Natural killer cell (primary cell): ENCODE measurements around the gene CDH23. TPM values are rescaled to one million over a fixed set of nuclear protein-coding genes. Genes with fewer than 3 reads are reported as not detected.

ENCODE experiments used
- ATAC-seq, 3 donors: fragments of 150-1000 bp in 2 of 3; fragments of 200-7000 bp in 1 of 3; cut with Tn5 transposase; 1 replicate in 1 of 3; 2 replicates in 2 of 3; pipeline ENCODE4 v1.10.0; 2021; ENCODE audit warnings: mild to moderate bottlenecking in 2 of 3, moderate library complexity in 2 of 3
- DNase-seq, 2 donors: peaks; one replicate each; pipeline versions ENCODE4 v3.0.0 to v3.0.0-alpha.2; 2013 to 2021; ENCODE audit warnings: mixed read lengths in 1 of 2
- H3K27ac ChIP-seq: one replicate; pipeline ENCODE4 v1.5.1; 2013; ENCODE audit warnings: mild to moderate bottlenecking, low read length
- H3K27me3 ChIP-seq: one replicate; pipeline ENCODE4 v1.6.1; 2013; ENCODE audit warnings: low read length; ENCODE audit not compliant: control insufficient read depth, insufficient read depth
- H3K36me3 ChIP-seq: one replicate; pipeline ENCODE4 v1.6.1; 2013; ENCODE audit warnings: low read length; ENCODE audit not compliant: control insufficient read depth, insufficient read depth
- H3K4me1 ChIP-seq: one replicate; pipeline ENCODE4 v1.6.1; 2013; ENCODE audit warnings: low read length; ENCODE audit not compliant: control insufficient read depth, insufficient read depth
- H3K4me3 ChIP-seq: one replicate; pipeline ENCODE4 v1.5.1; 2013; ENCODE audit warnings: low read length
- H3K9me3 ChIP-seq: one replicate; pipeline ENCODE4 v1.6.1; 2013; ENCODE audit warnings: low read length; ENCODE audit not compliant: control insufficient read depth, insufficient read depth
- H3K27ac Mint-ChIP-seq, 2 donors: one replicate each; pipeline ENCODE4 v1.8.0; 2022; ENCODE audit warnings: mild to moderate bottlenecking in 2 of 2, mixed read lengths in 2 of 2, moderate library complexity in 1 of 2
- H3K27me3 Mint-ChIP-seq, 2 donors: one replicate each; pipeline ENCODE4 v1.8.0; 2022; ENCODE audit warnings: low read depth in 2 of 2, mixed read lengths in 2 of 2
- H3K36me3 Mint-ChIP-seq: one replicate; pipeline ENCODE4 v1.8.0; 2022; ENCODE audit warnings: mixed read lengths
- H3K4me1 Mint-ChIP-seq, 2 donors: one replicate each; pipeline ENCODE4 v1.8.0; 2022; ENCODE audit warnings: mixed read lengths in 2 of 2
- H3K4me3 Mint-ChIP-seq: one replicate; pipeline ENCODE4 v1.8.0; 2022; ENCODE audit warnings: mild to moderate bottlenecking, moderate library complexity, mixed read lengths
- H3K9me3 Mint-ChIP-seq, 2 donors: one replicate each; pipeline ENCODE4 v1.8.0; 2022; ENCODE audit warnings: mixed read lengths in 2 of 2
- CTCF ChIP-seq: fragments of 200-600 bp; IDR thresholded peaks from one replicate; pipeline ENCODE4 v1.8.0; 2022; ENCODE audit warnings: antibody characterized with exemption
- WGBS: methylation state at CpG from one replicate; pipeline ENCODE4 v1.1.7; 2013; ENCODE audit warnings: missing lambda C conversion rate; ENCODE audit not compliant: insufficient coverage; 5-methylcytosine and 5-hydroxymethylcytosine counted together
- intact Hi-C: fragments of 100-400 bp; cut with micrococcal nuclease; formaldehyde crosslinking; loops from one replicate; pipeline ENCODE4 v1.14.2; 2022
- total RNA-seq, 4 donors: library from RNA; stranded (reverse); fragments of 120-200 nt in 1 of 4; gene quantifications; one replicate each; pipeline versions ENCODE4 v1.2.3 to v1.2.4, GENCODE V29; 2013 to 2022

The CDH23 gene
- total RNA-seq, 3 donors from 2014 or later (not counting 1 experiment from before 2014, with no cell fraction given): 1.2 to 6.0 (median 4.3) TPM

GRCh38 chr10:71465551-71466252 is 69.0 kb downstream of the CDH23 start:
- H3K27ac ChIP-seq: no peak overlapping the region
- no peaks in the 10 kb centered on the region for H3K27me3 Mint-ChIP-seq

GRCh38 chr10:71466330-71466729 is 69.6 kb downstream of the CDH23 start:
- H3K27me3 Mint-ChIP-seq: peaks cover 0 to 2% of the 10 kb centered on the region in 2 donors
- DNase-seq: no peak
- H3K4me3 ChIP-seq: no peak overlapping the region
- no peaks in the 10 kb centered on the region for H3K9me3 Mint-ChIP-seq
- 72% methylated on average over 6 of the region's 6 CpGs for WGBS
- H3K36me3 ChIP-seq: no peaks in the 10 kb centered on the region
- H3K4me1 ChIP-seq: no peaks in the 10 kb centered on the region
- H3K27ac Mint-ChIP-seq: no peak overlapping the region
- no peaks in the 10 kb centered on the region for H3K4me1 Mint-ChIP-seq
- H3K27me3 ChIP-seq: no peaks in the 10 kb centered on the region
- H3K4me3 Mint-ChIP-seq: no peak overlapping the region
- ATAC-seq: no peak
- H3K9me3 ChIP-seq: no peaks in the 10 kb centered on the region
- intact Hi-C loops: no loop called here
- no peak overlapping the region for H3K27ac ChIP-seq
- TF ChIP-seq CTCF: no peak
- H3K36me3 Mint-ChIP-seq: no peaks in the 10 kb centered on the region

More at GRCh38 chr10:71465551-71466252, 69.0 kb downstream of the CDH23 start:
- H3K4me3 Mint-ChIP-seq: no peak overlapping the region
- no peaks in the 10 kb centered on the region for H3K4me1 ChIP-seq
- H3K9me3 ChIP-seq: no peaks in the 10 kb centered on the region
- WGBS: 93% methylated on average over 13 of the region's 18 CpGs
- DNase-seq (no peak), ATAC-seq (no peak)
- no peak overlapping the region for H3K27ac Mint-ChIP-seq
- no peaks in the 10 kb centered on the region for H3K9me3 Mint-ChIP-seq
- no peak overlapping the region for H3K4me3 ChIP-seq
- intact Hi-C loops: no loop called here
- no peaks in the 10 kb centered on the region for H3K36me3 Mint-ChIP-seq
- H3K4me1 Mint-ChIP-seq: no peaks in the 10 kb centered on the region
- H3K27me3 ChIP-seq: no peaks in the 10 kb centered on the region
- no peak for TF ChIP-seq CTCF
- H3K36me3 ChIP-seq: no peaks in the 10 kb centered on the region

GRCh38 chr10:71467161-71467560 is 70.4 kb downstream of the CDH23 start:
- no peaks in the 10 kb centered on the region for H3K4me1 Mint-ChIP-seq
- no peak overlapping the region for H3K4me3 ChIP-seq
- H3K36me3 Mint-ChIP-seq: no peaks in the 10 kb centered on the region
- no peaks in the 10 kb centered on the region for H3K27me3 ChIP-seq
- H3K36me3 ChIP-seq: no peaks in the 10 kb centered on the region
- H3K27me3 Mint-ChIP-seq: peaks cover 0 to 3% of the 10 kb centered on the region in 2 donors
- no peaks in the 10 kb centered on the region for H3K4me1 ChIP-seq
- no peak for TF ChIP-seq CTCF
- H3K27ac Mint-ChIP-seq: no peak overlapping the region
- no peak overlapping the region for H3K4me3 Mint-ChIP-seq
- 93% methylated on average over 6 of the region's 7 CpGs for WGBS
- H3K9me3 ChIP-seq: no peaks in the 10 kb centered on the region
- ATAC-seq (no peak), DNase-seq (no peak)
- no peaks in the 10 kb centered on the region for H3K9me3 Mint-ChIP-seq
- no peak overlapping the region for H3K27ac ChIP-seq
- intact Hi-C loops: no loop called here
